HepG2 (cell line): ENCODE data around the gene ALOX15. TPM values are rescaled to one million over a fixed set of nuclear protein-coding genes. Genes with fewer than 3 reads are reported as not detected.

Experiments used
- ATAC-seq: fragments of 200-7000 bp; cut with Tn5 transposase; 3 replicates; pipeline ENCODE4 v1.9.1; 2020; ENCODE audit warnings: mild to moderate bottlenecking, moderate library complexity
- BruUV-seq: library from RNA; stranded (reverse); fragments of 400-500 nt; replicated peaks from 2 replicates; lab custom pipeline; 2021; lab: Mats Ljungman, UMichigan
- CTCF ChIA-PET: fragments of 300-600 bp; formaldehyde crosslinking; extraction: SDS; loops from one replicate; lab custom pipeline; 2021; ENCODE audit warnings: low total read pairs, inconsistent platforms, low intra/inter-chr PET ratio; lab: Yijun Ruan, JAX
- POLR2A ChIA-PET: fragments of 350-600 bp; sonication (Branson Sonifier 250); formaldehyde crosslinking; loops from one replicate; lab custom pipeline; 2020; ENCODE audit warnings: antibody characterized with exemption, inconsistent platforms; lab: Yijun Ruan, JAX
- DNase-seq: peaks from one replicate; pipeline ENCODE4 v3.0.0-alpha.2; 2015; ENCODE audit warnings: low spot score
- FAIRE-seq: peaks from 3 replicates; lab custom pipeline; 2011; peaks lifted over from hg19 to GRCh38; lab: Jason Lieb, UNC
- H2AFZ ChIP-seq: one replicate; pipeline ENCODE4 v1.6.1; 2011; ENCODE audit warnings: low read length, inconsistent platforms
- H3K27ac ChIP-seq: fragments of 300-600 bp; 3 replicates; pipeline ENCODE4 v1.8.0; 2011; ENCODE audit warnings: mixed run types, mild to moderate bottlenecking, mixed read lengths, low read length, inconsistent platforms; ENCODE audit not compliant: insufficient read depth; ENCODE audit errors: extremely low read length
- H3K27me3 ChIP-seq, 2 experiments: fragments of 200-600 bp in 1 of 2; 2 replicates in 1 of 2; 3 replicates in 1 of 2; pipeline versions ENCODE4 v1.6.0 to v1.8.0; 2011; ENCODE audit warnings: low read length in 2 of 2, mild to moderate bottlenecking in 2 of 2, moderate library complexity in 2 of 2, inconsistent platforms in 1 of 2; ENCODE audit not compliant: insufficient read depth in 2 of 2, control insufficient read depth in 1 of 2
- H3K36me3 ChIP-seq, 2 experiments: fragments of 200-600 bp in 1 of 2; replicated peaks in 1 of 2; 2 replicates in 1 of 2; 3 replicates in 1 of 2; pipeline versions ENCODE4 v1.5.1 to v1.8.0; 2011; ENCODE audit warnings: low read length in 2 of 2, inconsistent platforms in 1 of 2; ENCODE audit not compliant: insufficient read depth in 2 of 2, control insufficient read depth in 1 of 2
- H3K4me1 ChIP-seq: 2 replicates; pipeline ENCODE4 v1.5.1; 2012; ENCODE audit warnings: low read length, inconsistent platforms; ENCODE audit not compliant: insufficient read depth
- H3K4me2 ChIP-seq: 2 replicates; pipeline ENCODE4 v1.6.0; 2011; ENCODE audit warnings: low read depth, low read length, inconsistent platforms
- H3K4me3 ChIP-seq, 3 experiments: fragments of 200-600 bp in 1 of 3; sonication (generic), shearing (Covaris generic) in 1 of 3; replicated peaks in 1 of 3; 2 replicates each; pipeline ENCODE4 v1.5.1; 2011 to 2016; ENCODE audit warnings: low read length in 3 of 3, inconsistent platforms in 2 of 3, low read depth in 2 of 3, mild to moderate bottlenecking in 2 of 3, control low read depth in 1 of 3, mixed read lengths in 1 of 3; ENCODE audit not compliant: insufficient read depth in 1 of 3
- H3K79me2 ChIP-seq: one replicate; pipeline ENCODE4 v1.6.1; 2011; ENCODE audit warnings: low read length, inconsistent platforms; ENCODE audit not compliant: insufficient read depth
- H3K9ac ChIP-seq: 2 replicates; pipeline ENCODE4 v1.6.0; 2011; ENCODE audit warnings: mild to moderate bottlenecking, low read depth, low read length, inconsistent platforms; ENCODE audit not compliant: insufficient read depth
- H3K9me3 ChIP-seq: 2 replicates; pipeline ENCODE4 v1.5.1; 2012; ENCODE audit warnings: mild to moderate bottlenecking, low read length
- H4K20me1 ChIP-seq: 2 replicates; pipeline ENCODE4 v1.6.0; 2011; ENCODE audit warnings: inconsistent platforms, mild to moderate bottlenecking, low read length, moderate library complexity; ENCODE audit not compliant: insufficient read depth
- GLMP ChIP-seq: sonication (generic); formaldehyde crosslinking; IDR thresholded peaks from 2 replicates; pipeline ENCODE4 v1.9.0; 2021; ENCODE audit warnings: missing genetic modification reagents, mild to moderate bottlenecking, borderline replicate concordance
- HNF1A ChIP-seq, 2 experiments: sonication (generic) in 1 of 2; formaldehyde crosslinking in 1 of 2; IDR thresholded peaks; 2 replicates each; pipeline versions ENCODE4 v1.4.0 to v1.6.1; 2016 to 2020; ENCODE audit warnings: borderline replicate concordance in 1 of 2, low read depth in 1 of 2, mild to moderate bottlenecking in 1 of 2, missing genetic modification reagents in 1 of 2
- MAFK ChIP-seq, 2 experiments: IDR thresholded peaks in 1 of 2; conservative IDR thresholded peaks in 1 of 2; 2 replicates each; pipeline ENCODE4 v1.6.1; 2011; ENCODE audit warnings: improper control_type of control experiment in 2 of 2, low read length in 2 of 2
- ZNF687 ChIP-seq: sonication (generic); formaldehyde crosslinking; IDR thresholded peaks from 2 replicates; pipeline ENCODE4 v1.5.1; 2020; ENCODE audit warnings: mild to moderate bottlenecking, missing genetic modification reagents, moderate library complexity
- ZNF761 ChIP-seq: sonication (generic); formaldehyde crosslinking; conservative IDR thresholded peaks from 2 replicates; pipeline ENCODE4 v1.4.0; 2020; ENCODE audit warnings: mild to moderate bottlenecking, missing genetic modification reagents
- ZNF777 ChIP-seq: sonication (generic); formaldehyde crosslinking; IDR thresholded peaks from 2 replicates; pipeline ENCODE4 v1.4.0; 2020; ENCODE audit warnings: missing genetic modification reagents
- ZNF784 ChIP-seq: sonication (generic); formaldehyde crosslinking; IDR thresholded peaks from 2 replicates; pipeline ENCODE4 v1.5.1; 2020; ENCODE audit warnings: missing genetic modification reagents, mild to moderate bottlenecking, borderline replicate concordance
- ZSCAN25 ChIP-seq: sonication (generic); formaldehyde crosslinking; IDR thresholded peaks from 2 replicates; pipeline ENCODE4 v1.8.0; 2022; ENCODE audit warnings: mild to moderate bottlenecking, missing genetic modification reagents
- WGBS: methylation state at CpG from one replicate; pipeline ENCODE4 v1.1.6; 2017; ENCODE audit warnings: low lambda C conversion rate; 5-methylcytosine and 5-hydroxymethylcytosine counted together
- in situ Hi-C: cut with HindIII; loops from 2 replicates; pipeline ENCODE4 v1.10.0; 2017; ENCODE audit warnings: low pct_unique_long_range_greater_than_20kb; ENCODE audit not compliant: extremely low pct_ligation_motif_present
- intact Hi-C: fragments of 100-400 bp; cut with micrococcal nuclease; formaldehyde crosslinking; loops from one replicate; pipeline ENCODE4 v1.10.0; 2022; ENCODE audit not compliant: unreplicated experiment
- polyA plus RNA-seq, 8 experiments: library from polyadenylated mRNA; depleted of rRNA in 3 of 8; stranded (reverse) in 7 of 8; unstranded in 1 of 8; fragments of >200 nt; fragmentation: Illumina TruSeq in 4 of 8; extraction: Trizol in 4 of 8; gene quantifications; 2 replicates each; pipeline versions ENCODE4 v1.2.1 to v1.2.3, GENCODE V29; 2011 to 2016; ENCODE audit warnings: low read depth in 4 of 8, missing spikeins in 1 of 8, mixed read lengths in 1 of 8; ENCODE audit not compliant: insufficient read depth in 1 of 8
- total RNA-seq, 5 experiments: library from RNA; depleted of rRNA; stranded (reverse); fragments of >200 nt; fragmentation: Illumina TruSeq; extraction: Trizol; gene quantifications; 2 replicates each; pipeline ENCODE4 v1.2.3, GENCODE V29; 2016; ENCODE audit warnings: low read depth in 1 of 5

The ALOX15 gene
- total and polyA plus RNA-seq, 2 of the 13 experiments (the other 11 are each of a cell fraction or from before 2014, with no cell fraction given): 0.04 TPM; not detected in 1

- POLR2A ChIA-PET: interaction anchor here (1.3 to 1.7 kb wide), 3 partner anchors 16 to 29 kb away, joined by 3 to 5 read pairs (median 4); partner anchors contain the start of gene MYBBP1A
- H3K9ac ChIP-seq: peak within 1 kb of the TSS; percentile 34
- BruUV-seq: no TSS peak
- H3K9me3 ChIP-seq: no peaks in the 10 kb centered on the region
- H3K27me3 ChIP-seq: peaks cover 2 to 47% of the 10 kb centered on the region in 2 experiments; a peak in 4 of 5 replicates
- no peaks in the 10 kb centered on the region for H4K20me1 ChIP-seq
- H3K4me1 ChIP-seq: peaks cover 56% of the 10 kb centered on the region
- 1% methylated on average over 13 of the region's 100 CpGs for WGBS
- H3K4me2 ChIP-seq: peak within 1 kb of the TSS; percentile 88
- DNase-seq (no peak), FAIRE-seq (no peak), ATAC-seq (peak; percentile 44)
- H3K4me3 ChIP-seq: peak within 1 kb of the TSS; percentile 58 to 73 (median 61)
- no peak within 1 kb of the TSS for H3K27ac ChIP-seq
- intact Hi-C loops: no loop called here
- H2AFZ ChIP-seq: no peak within 1 kb of the TSS
- CTCF ChIA-PET: interaction anchor here (2.8 kb wide), 1 partner anchor 18 kb away, joined by 13 read pairs; no protein-coding TSS in a partner anchor
- H3K36me3 ChIP-seq: no peaks in the 10 kb centered on the region
- in situ Hi-C loops: no loop called here
- no peaks in the 10 kb centered on the region for H3K79me2 ChIP-seq
- no peak for TF ChIP-seq MAFK (conservative IDR thresholded peaks at IDR 0.05 in 1 of 2, IDR thresholded peaks at IDR 0.05 in 1 of 2; ENCODE audit: low read length in 2 of 2)
- TF ChIP-seq ZNF687: peak; percentile 1; the same call in 1 of the 2 replicates
- peak; percentile 73; the same call in 1 of the 2 replicates for TF ChIP-seq ZSCAN25 (CRISPR knock-in tag)
- no peak for TF ChIP-seq GLMP (CRISPR knock-in tag)
- no peak for TF ChIP-seq HNF1A (IDR thresholded peaks at IDR 0.05; ENCODE audit: low read depth)
- 0 out of 2 replicates have a peak, but pooled peaks have one; percentile 10 for TF ChIP-seq HNF1A (CRISPR knock-in tag; IDR thresholded peaks at IDR 0.05; ENCODE audit: borderline replicate concordance)
- 0 out of 2 replicates have a peak, but pooled peaks have one; percentile 5 for TF ChIP-seq ZNF761
- TF ChIP-seq ZNF784 (CRISPR knock-in tag): no peak
- TF ChIP-seq ZNF777 (CRISPR knock-in tag): peak; percentile 76
Measured at GRCh38 chr17:4584101-4584916, 57.2 kb downstream of the ALOX15 start, which contains the start of gene SMTNL2. Gene SMTNL2 (plus strand): TSS chr17:4584529. CDS start chr17:4584606, 77 bp downstream.
